B cell (primary cell): Measurements from ENCODE around the gene CSTA. TPM values are rescaled to one million over a fixed set of nuclear protein-coding genes. Genes with fewer than 3 reads are reported as not detected.

ENCODE experiments used
- ATAC-seq: fragments of 200-7000 bp; cut with Tn5 transposase; one replicate; pipeline ENCODE4 v1.10.0; 2021; ENCODE audit warnings: low read depth, mild to moderate bottlenecking, moderate number of reproducible peaks, moderate library complexity
- CTCF ChIA-PET: fragments of 350-600 bp; sonication (Branson Sonifier 250); formaldehyde crosslinking; loops from one replicate; lab custom pipeline; 2021; ENCODE audit warnings: antibody characterized with exemption, inconsistent platforms; lab: Charles Lee
- POLR2A ChIA-PET: fragments of 350-600 bp; sonication (Branson Sonifier 250); formaldehyde crosslinking; loops from one replicate; lab custom pipeline; 2021; ENCODE audit warnings: antibody characterized with exemption; lab: Charles Lee
- DNase-seq: peaks from one replicate; pipeline ENCODE4 v3.0.0; 2013
- H2AFZ ChIP-seq: 2 replicates; pipeline ENCODE4 v1.6.1; 2012; ENCODE audit warnings: mild to moderate bottlenecking, low read depth, low read length; ENCODE audit not compliant: insufficient read depth, poor library complexity, severe bottlenecking
- H3K27ac ChIP-seq, 2 donors: 1 replicate in 1 of 2; 2 replicates in 1 of 2; pipeline ENCODE4 v1.5.1; 2012 to 2013; ENCODE audit warnings: low read length in 2 of 2, mild to moderate bottlenecking in 2 of 2, moderate library complexity in 1 of 2
- H3K27me3 ChIP-seq, 4 experiments: fragments of 200-600 bp in 1 of 4; sonication (generic) in 1 of 4; replicated peaks in 1 of 4; 1 replicate in 2 of 4; 2 replicates in 2 of 4; pipeline versions ENCODE4 v1.6.1 to v1.7.0; 2013 to 2016; ENCODE audit warnings: low read length in 3 of 4, mild to moderate bottlenecking in 2 of 4, mixed read lengths in 1 of 4, moderate library complexity in 1 of 4; ENCODE audit not compliant: insufficient read depth in 4 of 4, control insufficient read depth in 3 of 4; ENCODE audit errors: control extremely low read depth in 1 of 4
- H3K36me3 ChIP-seq, 2 experiments: replicated peaks in 1 of 2; 1 replicate in 1 of 2; 2 replicates in 1 of 2; pipeline versions ENCODE4 v1.6.1 to v1.7.1; 2013; ENCODE audit warnings: low read length in 1 of 2; ENCODE audit not compliant: insufficient read depth in 2 of 2, control insufficient read depth in 1 of 2; ENCODE audit errors: control extremely low read depth in 1 of 2, extremely low read depth in 1 of 2
- H3K4me1 ChIP-seq, 2 donors: fragments of 200-600 bp in 1 of 2; sonication (generic) in 1 of 2; 1 replicate in 1 of 2; 2 replicates in 1 of 2; pipeline versions ENCODE4 v1.5.1 to v1.6.1; 2013 to 2017; ENCODE audit warnings: low read length in 2 of 2; ENCODE audit not compliant: control insufficient read depth in 2 of 2, insufficient read depth in 2 of 2
- H3K4me2 ChIP-seq: replicated peaks from 2 replicates; pipeline ENCODE3; 2012; ENCODE audit warnings: mild to moderate bottlenecking, low read depth, low read length; ENCODE audit not compliant: poor library complexity, severe bottlenecking
- H3K4me3 ChIP-seq, 5 experiments: fragments of 200-600 bp in 1 of 5; sonication (generic) in 1 of 5; 1 replicate in 3 of 5; 2 replicates in 2 of 5; pipeline versions ENCODE4 v1.5.1 to v1.7.0; 2011 to 2016; ENCODE audit warnings: low read length in 4 of 5, mild to moderate bottlenecking in 4 of 5, low read depth in 2 of 5, control low read depth in 1 of 5, moderate library complexity in 1 of 5; ENCODE audit not compliant: insufficient read depth in 1 of 5; ENCODE audit errors: control extremely low read depth in 1 of 5, extremely low read depth in 1 of 5
- H3K79me2 ChIP-seq: fragments of 200-600 bp; sonication (generic); one replicate; pipeline ENCODE4 v1.6.0; 2016; ENCODE audit warnings: low read length; ENCODE audit not compliant: control insufficient read depth, insufficient read depth
- H3K9ac ChIP-seq: fragments of 200-600 bp; sonication (generic); 2 replicates; pipeline ENCODE4 v1.6.1; 2017; ENCODE audit warnings: mild to moderate bottlenecking, low read length, moderate library complexity
- H3K9me3 ChIP-seq, 3 donors: one replicate each; pipeline versions ENCODE4 v1.6.1 to v1.7.1; 2013; ENCODE audit warnings: low read length in 2 of 3; ENCODE audit not compliant: control insufficient read depth in 2 of 3, insufficient read depth in 1 of 3; ENCODE audit errors: control extremely low read depth in 1 of 3
- H4K20me1 ChIP-seq: 2 replicates; pipeline ENCODE4 v1.6.0; 2012; ENCODE audit warnings: mild to moderate bottlenecking, low read length; ENCODE audit not compliant: insufficient read depth, control insufficient read depth, poor library complexity, severe bottlenecking
- H3K27ac Mint-ChIP-seq: one replicate; pipeline ENCODE4 v1.8.0; 2021; ENCODE audit warnings: mixed read lengths
- H3K27me3 Mint-ChIP-seq: one replicate; pipeline ENCODE4 v1.8.0; 2021; ENCODE audit warnings: mixed read lengths
- H3K4me1 Mint-ChIP-seq: one replicate; pipeline ENCODE4 v1.8.0; 2021; ENCODE audit warnings: mixed read lengths
- H3K4me3 Mint-ChIP-seq: one replicate; pipeline ENCODE4 v1.8.0; 2021; ENCODE audit warnings: mixed read lengths
- H3K9me3 Mint-ChIP-seq: one replicate; pipeline ENCODE4 v1.8.0; 2022; ENCODE audit warnings: mixed read lengths; ENCODE audit not compliant: insufficient read depth
- EZH2 ChIP-seq: IDR thresholded peaks from 2 replicates; pipeline ENCODE4 v1.6.1; 2012; ENCODE audit warnings: borderline replicate concordance, low read depth, mild to moderate bottlenecking, moderate library complexity, low read length; ENCODE audit not compliant: insufficient read depth, poor library complexity, severe bottlenecking
- WGBS: methylation state at CpG from one replicate; pipeline ENCODE4 v1.1.5; 2013; ENCODE audit warnings: missing lambda C conversion rate; ENCODE audit not compliant: insufficient coverage; 5-methylcytosine and 5-hydroxymethylcytosine counted together
- intact Hi-C: fragments of 100-400 bp; cut with micrococcal nuclease; formaldehyde crosslinking; loops from one replicate; pipeline ENCODE4 v1.10.0; 2022
- polyA plus RNA-seq: library from polyadenylated mRNA; depleted of rRNA; stranded (reverse); fragments of >200 nt; gene quantifications from 2 replicates; pipeline ENCODE4 v1.2.3, GENCODE V29; 2012
- total RNA-seq, 2 donors: library from RNA; stranded (reverse); fragments of 120-200 nt in 1 of 2; gene quantifications; 1 replicate in 1 of 2; 2 replicates in 1 of 2; pipeline versions ENCODE4 v1.2.3 to v1.2.4, GENCODE V29; 2013 to 2022
- TF ChIP-seq, protein P1 (sequence below): fragments of 200-600 bp; IDR thresholded peaks from one replicate; pipeline ENCODE4 v1.8.0; 2022; ENCODE audit warnings: antibody characterized with exemption, mild to moderate bottlenecking

The CSTA gene
- total and polyA plus RNA-seq, 2 donors (not counting 1 experiment from before 2014, with no cell fraction given), result 1.3 TPM; not detected in 1

GRCh38 chr3:122310361-122310760, 14.7 kb upstream of the CSTA start:
- no peaks in the 10 kb centered on the region for H3K4me1 Mint-ChIP-seq
- Histone ChIP-seq H4K20me1 (no peaks in the 10 kb centered on the region), H3K27me3 (peaks cover 0 to 2% (median 0%) of the 10 kb centered on the region in 4 experiments), H3K36me3 (no peaks in the 10 kb centered on the region), H3K4me3 (no peak overlapping the region), H3K27ac (no peak overlapping the region), H2AFZ (no peak overlapping the region), H3K4me2 (no peak overlapping the region), H3K9ac (no peak overlapping the region), H3K79me2 (no peaks in the 10 kb centered on the region), H3K4me1 (no peaks in the 10 kb centered on the region), H3K9me3 (no peaks in the 10 kb centered on the region)
- WGBS, result no CpG with 5 or more reads among the region's 1 CpG
- no peak for ATAC-seq
- intact Hi-C loops, result no loop called here
- no peaks in the 10 kb centered on the region for H3K9me3 Mint-ChIP-seq
- no peak for DNase-seq
- H3K27me3 Mint-ChIP-seq, result peaks cover 5% of the 10 kb centered on the region
- H3K4me3 Mint-ChIP-seq, result no peak overlapping the region
- ChIA-PET POLR2A (no interaction called here), CTCF (no interaction called here)
- TF ChIP-seq EZH2, result no peak
- TF ChIP-seq, protein P1, sequence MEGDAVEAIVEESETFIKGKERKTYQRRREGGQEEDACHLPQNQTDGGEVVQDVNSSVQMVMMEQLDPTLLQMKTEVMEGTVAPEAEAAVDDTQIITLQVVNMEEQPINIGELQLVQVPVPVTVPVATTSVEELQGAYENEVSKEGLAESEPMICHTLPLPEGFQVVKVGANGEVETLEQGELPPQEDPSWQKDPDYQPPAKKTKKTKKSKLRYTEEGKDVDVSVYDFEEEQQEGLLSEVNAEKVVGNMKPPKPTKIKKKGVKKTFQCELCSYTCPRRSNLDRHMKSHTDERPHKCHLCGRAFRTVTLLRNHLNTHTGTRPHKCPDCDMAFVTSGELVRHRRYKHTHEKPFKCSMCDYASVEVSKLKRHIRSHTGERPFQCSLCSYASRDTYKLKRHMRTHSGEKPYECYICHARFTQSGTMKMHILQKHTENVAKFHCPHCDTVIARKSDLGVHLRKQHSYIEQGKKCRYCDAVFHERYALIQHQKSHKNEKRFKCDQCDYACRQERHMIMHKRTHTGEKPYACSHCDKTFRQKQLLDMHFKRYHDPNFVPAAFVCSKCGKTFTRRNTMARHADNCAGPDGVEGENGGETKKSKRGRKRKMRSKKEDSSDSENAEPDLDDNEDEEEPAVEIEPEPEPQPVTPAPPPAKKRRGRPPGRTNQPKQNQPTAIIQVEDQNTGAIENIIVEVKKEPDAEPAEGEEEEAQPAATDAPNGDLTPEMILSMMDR, result no peak
- H3K27ac Mint-ChIP-seq, result no peak overlapping the region

GRCh38 chr3:122312826-122313225, 12.2 kb upstream of the CSTA start:
- Mint-ChIP-seq H3K4me3 (no peak overlapping the region), H3K27me3 (peaks cover 10% of the 10 kb centered on the region), H3K4me1 (no peaks in the 10 kb centered on the region), H3K27ac (no peak overlapping the region), H3K9me3 (no peaks in the 10 kb centered on the region)
- Histone ChIP-seq H3K4me3 (no peak overlapping the region), H3K36me3 (no peaks in the 10 kb centered on the region), H4K20me1 (no peaks in the 10 kb centered on the region), H3K9ac (no peak overlapping the region), H3K9me3 (no peaks in the 10 kb centered on the region), H3K4me2 (no peak overlapping the region), H3K79me2 (no peaks in the 10 kb centered on the region), H2AFZ (no peak overlapping the region), H3K27me3 (no peaks in the 10 kb centered on the region), H3K4me1 (no peaks in the 10 kb centered on the region), H3K27ac (no peak overlapping the region)
- intact Hi-C loops, result no loop called here
- TF ChIP-seq, protein P1, result no peak
- TF ChIP-seq EZH2, result no peak
- ChIA-PET CTCF (interaction anchor here (0.8 kb wide), 1 partner anchor 9 kb away, joined by 5 read pairs; no protein-coding TSS in a partner anchor), POLR2A (no interaction called here)
- DNase-seq, result no peak
- no peak for ATAC-seq
